ENCODE results near the gene RPS6KC1. TPM values are rescaled to one million over a fixed set of nuclear protein-coding genes. Genes with fewer than 3 reads are reported as not detected.
"Not testable (repeated sequence)": the region's sequence is repeated elsewhere in the genome, so short reads cannot be mapped to it uniquely, and the experiment has no call there.

Gene RPS6KC1
- polyA plus RNA-seq, 3 donors = 20.3 to 21.2 (median 20.9) TPM

GRCh38 chr1:213150090-213150489 lies 99.0 kb downstream of the RPS6KC1 start:
- DNase-seq = not testable (repeated sequence)

DNA sequence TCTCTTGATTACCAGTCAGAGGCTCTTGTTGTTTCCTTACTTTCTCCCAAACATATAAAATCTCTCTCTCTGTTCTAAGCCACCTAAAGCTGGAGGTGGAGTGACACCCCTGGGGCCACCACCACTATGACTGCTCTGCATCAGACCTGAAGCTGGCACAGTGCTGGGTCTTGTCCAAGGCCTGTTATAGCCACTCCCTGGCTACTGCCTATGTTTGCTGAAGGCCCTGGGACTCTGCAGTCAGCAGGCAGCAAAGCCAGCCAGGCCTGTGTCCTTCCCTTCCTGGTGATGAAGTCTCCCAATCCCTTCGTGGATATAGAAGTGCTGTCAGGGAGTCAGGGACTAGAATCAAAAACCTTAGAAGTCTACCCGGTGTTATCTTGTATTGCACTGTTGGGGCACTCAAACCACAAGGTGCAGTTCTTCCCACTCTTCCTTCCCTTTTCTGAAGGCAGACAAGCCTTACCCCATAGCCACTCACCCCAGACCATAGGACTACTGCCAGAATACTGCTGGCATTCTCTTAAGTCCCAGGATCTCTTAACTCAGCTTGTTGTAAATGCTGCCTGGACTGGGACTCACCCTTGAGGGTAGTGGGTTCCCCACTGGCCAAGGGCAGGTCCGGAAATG lies 103.1 kb downstream of the RPS6KC1 start:
- no peak for DNase-seq

DNA sequence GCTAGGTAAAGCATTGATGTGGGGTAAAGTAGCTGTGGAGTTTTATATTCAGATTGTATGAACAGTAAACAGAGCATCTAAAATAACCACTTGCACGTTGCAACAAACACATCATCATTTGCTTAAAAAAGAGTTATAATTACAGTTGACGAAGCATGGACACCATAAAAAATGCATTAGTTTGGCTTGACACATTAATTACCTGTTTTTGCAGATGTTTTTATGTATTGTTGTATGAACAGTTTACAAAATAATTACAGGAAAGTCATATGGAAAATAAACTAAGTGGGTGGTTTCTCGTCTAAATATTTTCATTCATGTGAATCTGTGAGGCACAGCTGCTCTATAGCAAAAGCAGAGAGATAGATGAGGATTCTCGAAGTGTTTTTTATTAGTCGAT lies 108.3 kb downstream of the RPS6KC1 start:
- DNase-seq = no peak

GRCh38 chr1:213160442-213160841 lies 109.4 kb downstream of the RPS6KC1 start:
- DNase-seq = not testable (repeated sequence)

DNA sequence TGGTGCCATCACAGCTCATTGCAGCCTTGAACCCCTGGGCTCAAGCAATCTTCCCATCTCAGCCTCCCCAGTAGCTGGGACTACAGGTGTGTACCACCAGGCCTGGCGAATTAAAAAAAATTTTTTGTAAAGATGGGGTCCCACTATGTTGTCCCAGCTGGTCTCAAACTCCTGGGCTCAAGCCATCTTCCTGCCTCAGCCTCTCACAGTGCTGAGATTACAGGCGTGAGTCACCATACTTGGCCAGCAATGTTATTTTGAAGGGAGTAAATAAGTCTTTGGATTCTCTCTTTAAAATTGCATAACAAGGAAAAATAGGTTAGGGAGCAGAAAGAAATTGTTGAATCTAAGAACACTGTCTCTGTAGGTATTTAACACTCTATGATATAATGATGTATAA lies 111.3 kb downstream of the RPS6KC1 start:
- no peak for DNase-seq

- DNase-seq = no peak
Measured at GRCh38 chr1:213162862-213163261, 111.8 kb downstream of the RPS6KC1 start.

DNA sequence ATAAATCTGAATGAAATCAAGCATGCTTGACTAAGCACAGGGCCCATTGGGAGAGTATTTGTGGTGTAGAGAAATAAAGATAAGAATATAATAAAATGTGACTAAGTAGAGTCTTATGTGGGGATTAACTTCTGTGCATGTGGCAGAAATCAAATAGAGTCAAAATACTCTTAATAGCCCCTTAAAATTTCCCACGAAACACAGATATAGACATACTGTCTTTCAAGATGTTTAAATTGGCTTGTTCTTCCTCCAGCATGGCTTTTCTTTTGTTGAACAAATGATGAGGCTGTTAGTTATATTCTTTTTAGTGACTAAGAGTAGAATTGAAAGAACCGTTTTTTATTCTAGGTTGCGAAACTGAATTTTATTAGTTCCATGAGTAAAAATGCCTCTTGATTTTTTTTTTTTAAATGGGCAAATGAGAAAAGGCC lies 112.3 kb downstream of the RPS6KC1 start:
- no peak for DNase-seq

- DNase-seq = no peak
Measured at GRCh38 chr1:213164561-213164960, 113.5 kb downstream of the RPS6KC1 start.

DNA sequence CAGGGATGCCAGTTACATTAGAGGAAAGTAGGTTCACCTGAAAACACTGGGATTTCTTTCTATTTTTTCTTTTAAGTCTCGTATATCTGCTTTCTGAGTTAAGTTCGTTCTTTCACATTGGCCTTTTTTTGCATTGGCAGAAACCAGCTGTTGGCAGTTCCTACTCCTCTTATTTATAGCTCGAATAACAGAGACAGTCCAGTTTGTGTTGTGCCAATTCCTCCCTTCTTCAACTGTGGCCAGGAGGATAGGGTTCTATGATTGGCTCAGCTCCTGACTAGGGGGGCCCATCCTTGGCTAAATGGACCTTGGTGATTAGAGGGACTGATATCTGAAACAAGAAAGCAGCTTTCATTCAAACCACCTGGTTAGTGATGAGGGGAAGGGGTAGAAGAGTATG lies 115.8 kb downstream of the RPS6KC1 start:
- no peak for DNase-seq

- DNase-seq = no peak
Measured at GRCh38 chr1:213171711-213172110, 120.7 kb downstream of the RPS6KC1 start.

- DNase-seq = no peak
Measured at GRCh38 chr1:213176341-213176740, 125.3 kb downstream of the RPS6KC1 start.

GRCh38 chr1:213179784-213180183 lies 128.7 kb downstream of the RPS6KC1 start:
- no peak for DNase-seq

DNA sequence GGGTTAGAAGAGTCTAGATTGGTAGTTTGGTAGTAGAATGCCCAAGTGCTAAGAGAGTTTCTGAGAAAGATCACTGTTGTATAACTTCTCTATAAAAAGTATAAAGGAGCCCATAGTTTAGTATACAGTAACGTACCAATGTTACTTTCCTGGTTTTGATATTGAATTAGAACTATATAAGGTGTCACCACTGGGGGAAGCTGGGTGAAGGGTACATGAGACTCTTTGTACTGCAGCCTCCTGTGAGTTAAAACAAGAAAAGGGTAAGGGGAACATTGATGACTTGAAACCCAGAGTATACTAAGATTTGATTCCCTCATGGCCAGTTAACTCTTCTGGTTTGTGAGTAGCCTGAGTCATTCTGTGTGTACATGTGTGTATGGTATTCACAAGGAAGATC lies 129.8 kb downstream of the RPS6KC1 start:
- no peak for DNase-seq

DNA sequence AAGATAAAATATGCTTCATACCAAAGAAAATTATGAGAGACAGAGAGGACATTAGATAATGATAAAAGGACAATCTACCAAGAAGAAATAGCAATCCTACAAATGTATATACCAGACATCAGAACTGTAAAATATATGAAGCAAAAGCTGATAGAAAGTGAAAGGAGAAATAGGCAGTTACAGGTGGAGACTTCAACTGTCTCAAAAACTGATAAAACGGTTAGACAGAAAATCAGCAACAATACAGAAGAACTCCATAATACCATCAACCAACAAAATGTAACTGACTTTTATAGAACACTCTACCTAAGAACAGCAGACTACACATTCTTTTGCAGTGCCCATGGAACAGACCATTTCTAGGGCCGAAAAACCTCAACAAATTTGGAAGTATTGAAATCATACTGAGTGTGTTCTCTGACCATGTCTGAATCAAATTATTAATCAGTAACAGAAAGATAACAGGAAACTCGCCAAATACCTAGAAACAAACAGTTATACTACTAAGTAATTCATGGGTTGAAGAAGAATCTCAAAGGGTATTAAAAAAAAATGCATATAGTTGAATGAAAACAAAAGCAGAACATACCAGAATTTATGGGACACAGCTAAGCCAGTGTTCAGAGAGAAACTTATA lies 132.1 kb downstream of the RPS6KC1 start:
- DNase-seq = no peak

DNA sequence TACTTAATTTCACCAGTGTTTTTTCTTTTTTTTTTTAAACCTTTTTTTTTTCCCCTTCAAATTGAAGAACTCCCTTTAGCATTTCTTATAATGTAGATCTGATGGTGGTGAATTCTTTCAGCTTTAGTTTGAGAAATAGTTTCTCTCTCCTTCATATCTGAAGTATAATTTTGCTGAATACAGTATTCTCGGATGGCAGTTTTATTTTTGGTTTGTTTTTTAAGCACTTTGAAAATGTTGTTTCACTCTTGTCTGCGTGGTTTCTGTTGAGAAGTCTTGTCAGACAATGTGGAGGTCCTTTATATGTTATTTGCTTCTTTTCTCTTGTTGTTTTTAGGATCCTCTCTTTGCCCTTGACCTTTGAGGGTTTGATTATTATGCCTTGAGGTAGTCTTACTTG lies 135.1 kb downstream of the RPS6KC1 start:
- peak; percentile 4 for DNase-seq

GRCh38 chr1:213192026-213192425 lies 141.0 kb downstream of the RPS6KC1 start:
- no peak for DNase-seq

GRCh38 chr1:213194383-213194782 lies 143.3 kb downstream of the RPS6KC1 start:
- no peak for DNase-seq

- DNase-seq = no peak
Measured at GRCh38 chr1:213194855-213195254, 143.8 kb downstream of the RPS6KC1 start.

- DNase-seq = not testable (repeated sequence)
Measured at GRCh38 chr1:213196328-213197054, 145.4 kb downstream of the RPS6KC1 start.

DNA sequence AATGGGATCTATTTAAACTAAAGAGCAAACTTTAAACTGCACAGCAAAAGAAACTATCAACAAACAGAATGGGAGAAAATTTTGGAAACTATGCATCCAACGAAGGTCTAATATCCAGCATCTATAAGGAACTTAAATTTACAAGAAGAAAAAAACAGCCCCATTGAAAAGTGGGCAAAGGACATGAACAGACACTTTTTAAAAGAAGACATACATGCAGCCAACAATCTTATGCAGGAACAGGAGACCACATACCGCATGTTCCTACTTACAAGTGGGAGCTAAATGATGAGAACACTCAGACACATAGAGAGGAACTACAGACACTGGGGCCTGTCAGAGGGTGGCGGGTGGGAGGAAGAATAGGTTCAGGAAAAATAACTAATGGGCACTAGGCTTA lies 149.6 kb downstream of the RPS6KC1 start:
- no peak for DNase-seq

DNA sequence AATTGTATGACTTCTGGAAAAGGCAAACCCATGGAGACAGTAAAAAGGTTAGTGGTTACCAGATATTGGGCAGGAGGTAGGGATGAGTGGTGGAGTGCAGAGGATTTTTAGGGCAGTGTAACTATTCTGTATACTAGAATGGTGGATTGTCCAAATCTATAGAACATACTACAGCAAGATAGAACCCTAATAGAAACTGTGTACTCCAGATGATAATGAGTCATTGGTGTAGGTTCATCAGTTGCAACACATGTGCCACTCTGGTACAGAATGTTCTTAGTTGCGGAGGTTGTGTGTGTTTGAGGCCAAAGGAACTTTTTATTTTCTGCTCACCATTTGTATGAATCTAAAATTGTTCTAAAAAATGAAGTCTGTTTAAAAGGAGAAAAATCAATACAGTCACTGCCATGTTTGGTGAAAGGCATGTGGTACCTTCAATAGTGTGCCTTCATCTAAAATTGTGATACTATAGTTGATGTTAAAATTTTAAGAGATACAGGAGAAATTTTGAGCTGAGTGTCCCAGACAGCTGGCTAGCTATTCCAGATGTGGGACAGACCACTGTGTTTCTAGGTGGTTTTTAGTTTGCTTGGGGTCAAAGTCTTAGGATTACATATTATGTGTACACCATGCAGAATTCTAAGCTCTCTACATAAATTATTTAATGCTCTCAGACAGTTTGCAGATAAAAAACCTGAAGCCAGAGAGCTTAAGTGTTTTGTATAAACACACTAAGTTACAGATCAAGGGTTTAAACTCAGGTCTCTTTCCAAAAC lies 150.5 kb downstream of the RPS6KC1 start:
- no peak for DNase-seq

GRCh38 chr1:213211201-213211600 lies 160.2 kb downstream of the RPS6KC1 start:
- no peak for DNase-seq
